B cell (primary cell): ENCODE data around the gene CTDSP2. TPM values are rescaled to one million over a fixed set of nuclear protein-coding genes. Genes with fewer than 3 reads are reported as not detected.

Experiments used
- ATAC-seq: fragments of 200-7000 bp; cut with Tn5 transposase; one replicate; pipeline ENCODE4 v1.10.0; 2021; ENCODE audit warnings: low read depth, mild to moderate bottlenecking, moderate number of reproducible peaks, moderate library complexity
- CTCF ChIA-PET: fragments of 350-600 bp; sonication (Branson Sonifier 250); formaldehyde crosslinking; loops from one replicate; lab custom pipeline; 2021; ENCODE audit warnings: antibody characterized with exemption, inconsistent platforms; lab: Charles Lee
- POLR2A ChIA-PET: fragments of 350-600 bp; sonication (Branson Sonifier 250); formaldehyde crosslinking; loops from one replicate; lab custom pipeline; 2021; ENCODE audit warnings: antibody characterized with exemption; lab: Charles Lee
- DNase-seq: peaks from one replicate; pipeline ENCODE4 v3.0.0; 2013
- H2AFZ ChIP-seq: 2 replicates; pipeline ENCODE4 v1.6.1; 2012; ENCODE audit warnings: mild to moderate bottlenecking, low read depth, low read length; ENCODE audit not compliant: insufficient read depth, poor library complexity, severe bottlenecking
- H3K27ac ChIP-seq, 2 donors: 1 replicate in 1 of 2; 2 replicates in 1 of 2; pipeline ENCODE4 v1.5.1; 2012 to 2013; ENCODE audit warnings: low read length in 2 of 2, mild to moderate bottlenecking in 2 of 2, moderate library complexity in 1 of 2
- H3K27me3 ChIP-seq, 4 experiments: fragments of 200-600 bp in 1 of 4; sonication (generic) in 1 of 4; replicated peaks in 1 of 4; 1 replicate in 2 of 4; 2 replicates in 2 of 4; pipeline versions ENCODE4 v1.6.1 to v1.7.0; 2013 to 2016; ENCODE audit warnings: low read length in 3 of 4, mild to moderate bottlenecking in 2 of 4, mixed read lengths in 1 of 4, moderate library complexity in 1 of 4; ENCODE audit not compliant: insufficient read depth in 4 of 4, control insufficient read depth in 3 of 4; ENCODE audit errors: control extremely low read depth in 1 of 4
- H3K36me3 ChIP-seq, 2 experiments: replicated peaks in 1 of 2; 1 replicate in 1 of 2; 2 replicates in 1 of 2; pipeline versions ENCODE4 v1.6.1 to v1.7.1; 2013; ENCODE audit warnings: low read length in 1 of 2; ENCODE audit not compliant: insufficient read depth in 2 of 2, control insufficient read depth in 1 of 2; ENCODE audit errors: control extremely low read depth in 1 of 2, extremely low read depth in 1 of 2
- H3K4me1 ChIP-seq, 2 donors: fragments of 200-600 bp in 1 of 2; sonication (generic) in 1 of 2; 1 replicate in 1 of 2; 2 replicates in 1 of 2; pipeline versions ENCODE4 v1.5.1 to v1.6.1; 2013 to 2017; ENCODE audit warnings: low read length in 2 of 2; ENCODE audit not compliant: control insufficient read depth in 2 of 2, insufficient read depth in 2 of 2
- H3K4me2 ChIP-seq: replicated peaks from 2 replicates; pipeline ENCODE3; 2012; ENCODE audit warnings: mild to moderate bottlenecking, low read depth, low read length; ENCODE audit not compliant: poor library complexity, severe bottlenecking
- H3K4me3 ChIP-seq, 5 experiments: fragments of 200-600 bp in 1 of 5; sonication (generic) in 1 of 5; 1 replicate in 3 of 5; 2 replicates in 2 of 5; pipeline versions ENCODE4 v1.5.1 to v1.7.0; 2011 to 2016; ENCODE audit warnings: low read length in 4 of 5, mild to moderate bottlenecking in 4 of 5, low read depth in 2 of 5, control low read depth in 1 of 5, moderate library complexity in 1 of 5; ENCODE audit not compliant: insufficient read depth in 1 of 5; ENCODE audit errors: control extremely low read depth in 1 of 5, extremely low read depth in 1 of 5
- H3K79me2 ChIP-seq: fragments of 200-600 bp; sonication (generic); one replicate; pipeline ENCODE4 v1.6.0; 2016; ENCODE audit warnings: low read length; ENCODE audit not compliant: control insufficient read depth, insufficient read depth
- H3K9ac ChIP-seq: fragments of 200-600 bp; sonication (generic); 2 replicates; pipeline ENCODE4 v1.6.1; 2017; ENCODE audit warnings: mild to moderate bottlenecking, low read length, moderate library complexity
- H3K9me3 ChIP-seq, 3 donors: one replicate each; pipeline versions ENCODE4 v1.6.1 to v1.7.1; 2013; ENCODE audit warnings: low read length in 2 of 3; ENCODE audit not compliant: control insufficient read depth in 2 of 3, insufficient read depth in 1 of 3; ENCODE audit errors: control extremely low read depth in 1 of 3
- H4K20me1 ChIP-seq: 2 replicates; pipeline ENCODE4 v1.6.0; 2012; ENCODE audit warnings: mild to moderate bottlenecking, low read length; ENCODE audit not compliant: insufficient read depth, control insufficient read depth, poor library complexity, severe bottlenecking
- H3K27ac Mint-ChIP-seq: one replicate; pipeline ENCODE4 v1.8.0; 2021; ENCODE audit warnings: mixed read lengths
- H3K27me3 Mint-ChIP-seq: one replicate; pipeline ENCODE4 v1.8.0; 2021; ENCODE audit warnings: mixed read lengths
- H3K4me1 Mint-ChIP-seq: one replicate; pipeline ENCODE4 v1.8.0; 2021; ENCODE audit warnings: mixed read lengths
- H3K4me3 Mint-ChIP-seq: one replicate; pipeline ENCODE4 v1.8.0; 2021; ENCODE audit warnings: mixed read lengths
- H3K9me3 Mint-ChIP-seq: one replicate; pipeline ENCODE4 v1.8.0; 2022; ENCODE audit warnings: mixed read lengths; ENCODE audit not compliant: insufficient read depth
- CTCF ChIP-seq: fragments of 200-600 bp; IDR thresholded peaks from one replicate; pipeline ENCODE4 v1.8.0; 2022; ENCODE audit warnings: antibody characterized with exemption, mild to moderate bottlenecking
- EZH2 ChIP-seq: IDR thresholded peaks from 2 replicates; pipeline ENCODE4 v1.6.1; 2012; ENCODE audit warnings: borderline replicate concordance, low read depth, mild to moderate bottlenecking, moderate library complexity, low read length; ENCODE audit not compliant: insufficient read depth, poor library complexity, severe bottlenecking
- WGBS: methylation state at CpG from one replicate; pipeline ENCODE4 v1.1.5; 2013; ENCODE audit warnings: missing lambda C conversion rate; ENCODE audit not compliant: insufficient coverage; 5-methylcytosine and 5-hydroxymethylcytosine counted together
- intact Hi-C: fragments of 100-400 bp; cut with micrococcal nuclease; formaldehyde crosslinking; loops from one replicate; pipeline ENCODE4 v1.10.0; 2022
- polyA plus RNA-seq: library from polyadenylated mRNA; depleted of rRNA; stranded (reverse); fragments of >200 nt; gene quantifications from 2 replicates; pipeline ENCODE4 v1.2.3, GENCODE V29; 2012
- total RNA-seq, 2 donors: library from RNA; stranded (reverse); fragments of 120-200 nt in 1 of 2; gene quantifications; 1 replicate in 1 of 2; 2 replicates in 1 of 2; pipeline versions ENCODE4 v1.2.3 to v1.2.4, GENCODE V29; 2013 to 2022

CTDSP2 gene
- total and polyA plus RNA-seq, 2 donors (not counting 1 experiment from before 2014, with no cell fraction given), result 99.1 to 209 TPM

GRCh38 chr12:57844709-57845477 is 1.6 kb downstream of the CTDSP2 start:
- DNase-seq (peak; percentile 52), ATAC-seq (no peak)
- no peak for TF ChIP-seq CTCF
- TF ChIP-seq EZH2, result no peak
- ChIA-PET POLR2A (interaction anchor here (0.5 to 1.5 kb wide), 4 partner anchors 9 to 1759 kb away, joined by 3 to 11 read pairs (median 4); no protein-coding TSS in a partner anchor), CTCF (interaction anchor here (0.6 to 6.1 kb wide), 11 partner anchors 9 to 86 kb away, joined by 3 to 50 read pairs (median 4); no protein-coding TSS in a partner anchor)
- H3K9me3 ChIP-seq, result peaks cover 0 to 4% (median 0%) of the 10 kb centered on the region in 3 donors
- H2AFZ ChIP-seq, result peak overlapping the region; percentile 81
- peak overlapping the region; percentile 94 for H3K9ac ChIP-seq
- intact Hi-C loops, result loop anchor here (1.0 to 5.0 kb wide), 3 partner anchors 54 to 96 kb away; partner anchors contain the start of genes ATP23 and MARCHF9
- H3K27ac Mint-ChIP-seq, result peak overlapping the region; percentile 85
- under 1% methylated on average over 34 of the region's 42 CpGs for WGBS
- peak overlapping the region; percentile 87 for H3K4me2 ChIP-seq
- peak overlapping the region; percentile 58 to 98 (median 93) for H3K4me3 ChIP-seq
- peak overlapping the region; percentile 75 to 84 for H3K27ac ChIP-seq
- H3K27me3 Mint-ChIP-seq, result no peaks in the 10 kb centered on the region
- H3K9me3 Mint-ChIP-seq, result no peaks in the 10 kb centered on the region
- H3K27me3 ChIP-seq, result no peaks in the 10 kb centered on the region
- H3K36me3 ChIP-seq, result peaks cover 0 to 2% of the 10 kb centered on the region in 2 experiments
- H3K79me2 ChIP-seq, result peaks cover 69% of the 10 kb centered on the region
- peaks cover 64% of the 10 kb centered on the region for H4K20me1 ChIP-seq
- peaks cover 54% of the 10 kb centered on the region for H3K4me1 Mint-ChIP-seq
- H3K4me3 Mint-ChIP-seq, result peak overlapping the region; percentile 84
- H3K4me1 ChIP-seq, result peaks cover 48 to 56% of the 10 kb centered on the region in 2 donors
